Dermis microvascular lymphatic vessel endothelial cell (primary cell): Measurements from ENCODE around the gene TXNDC5. TPM values are rescaled to one million over a fixed set of nuclear protein-coding genes. Genes with fewer than 3 reads are reported as not detected.

ENCODE experiments used
- DNase-seq, 2 donors: peaks; one replicate each; pipeline versions ENCODE4 v3.0.0 to v3.0.0-alpha.2; 2010; ENCODE audit warnings: low read depth in 2 of 2
- total RNA-seq: library from RNA; depleted of rRNA; stranded (reverse); fragments of >200 nt; gene quantifications from 2 replicates; pipeline ENCODE4 v1.2.1, GENCODE V29; 2014

The TXNDC5 gene
- total RNA-seq, 1 donor from 2014 or later = 1,097 TPM

GRCh38 chr6:7897461-7898192 lies 13.0 kb downstream of the TXNDC5 start:
- no peak for DNase-seq

- no peak for DNase-seq
Observed at GRCh38 chr6:7896465-7896987, 14.1 kb downstream of the TXNDC5 start.

- no peak for DNase-seq
Observed at GRCh38 chr6:7895125-7895423, 15.5 kb downstream of the TXNDC5 start.

- DNase-seq = peak in 1 of 2 donors; percentile 44
Observed at GRCh38 chr6:7894262-7895124, 16.1 kb downstream of the TXNDC5 start.

GRCh38 chr6:7893342-7893741 lies 17.2 kb downstream of the TXNDC5 start:
- no peak for DNase-seq

- peak in 1 of 2 donors; percentile 12 for DNase-seq
Observed at GRCh38 chr6:7892367-7892766, 18.2 kb downstream of the TXNDC5 start.

GRCh38 chr6:7891078-7891872 lies 19.3 kb downstream of the TXNDC5 start:
- DNase-seq = peak in 1 of 2 donors; percentile 19

GRCh38 chr6:7888587-7889357 lies 21.8 kb downstream of the TXNDC5 start:
- DNase-seq = peak in 1 of 2 donors; percentile 39

- DNase-seq = peak in 1 of 2 donors; percentile 46
Observed at GRCh38 chr6:7887278-7887991, 23.2 kb downstream of the TXNDC5 start.

- no peak for DNase-seq
Observed at GRCh38 chr6:7886132-7886531, 24.5 kb downstream of the TXNDC5 start.

- no peak for DNase-seq
Observed at GRCh38 chr6:7883381-7883780, 27.2 kb downstream of the TXNDC5 start.

GRCh38 chr6:7882505-7883257 lies 27.9 kb downstream of the TXNDC5 start:
- no peak for DNase-seq

GRCh38 chr6:7881765-7882500 lies 28.7 kb downstream of the TXNDC5 start:
- DNase-seq = peak in 1 of 2 donors; percentile 58

GRCh38 chr6:7880718-7881107 lies 29.9 kb downstream of the TXNDC5 start:
- DNase-seq = no peak

GRCh38 chr6:7879980-7880717 lies 30.4 kb downstream of the TXNDC5 start:
- no peak for DNase-seq

GRCh38 chr6:7879579-7879978 lies 31.0 kb downstream of the TXNDC5 start:
- DNase-seq = no peak

- DNase-seq = no peak
Observed at GRCh38 chr6:7879043-7879442, 31.5 kb downstream of the TXNDC5 start.

GRCh38 chr6:7878401-7878964 lies 32.1 kb downstream of the TXNDC5 start:
- no peak for DNase-seq
